GM21737 (cell line): ENCODE measurements around the gene PAPPA2.
"Not testable (repeated sequence)": the region's sequence is repeated elsewhere in the genome, so short reads cannot be mapped to it uniquely, and the experiment has no call there.

ENCODE experiments used
- ATAC-seq: cut with Tn5 transposase; IDR thresholded peaks from one replicate; pipeline ENCODE4 v1.9.1; 2021; ENCODE audit warnings: mild to moderate bottlenecking, moderate library complexity; ENCODE audit not compliant: unreplicated experiment

Gene PAPPA2

GRCh38 chr1:176551146-176551545 is 88.2 kb downstream of the PAPPA2 start:
- ATAC-seq = no peak

- no peak for ATAC-seq
Observed at GRCh38 chr1:176552217-176552991, 89.4 kb downstream of the PAPPA2 start.

GRCh38 chr1:176552999-176553398 is 90.0 kb downstream of the PAPPA2 start:
- no peak for ATAC-seq

- no peak for ATAC-seq
Observed at GRCh38 chr1:176556288-176556687, 93.3 kb downstream of the PAPPA2 start.

- ATAC-seq = no peak
Observed at GRCh38 chr1:176557543-176558258, 94.7 kb downstream of the PAPPA2 start.

GRCh38 chr1:176558561-176558960 is 95.6 kb downstream of the PAPPA2 start:
- no peak for ATAC-seq

- ATAC-seq = no peak
Observed at GRCh38 chr1:176559474-176559873, 96.5 kb downstream of the PAPPA2 start.

- ATAC-seq = no peak
Observed at GRCh38 chr1:176559878-176560277, 96.9 kb downstream of the PAPPA2 start.

GRCh38 chr1:176560681-176561080 is 97.7 kb downstream of the PAPPA2 start:
- no peak for ATAC-seq

GRCh38 chr1:176561761-176562160 is 98.8 kb downstream of the PAPPA2 start:
- not testable (repeated sequence) for ATAC-seq

- ATAC-seq = no peak
Observed at GRCh38 chr1:176566004-176566975, 103.3 kb downstream of the PAPPA2 start.

GRCh38 chr1:176567190-176567794 is 104.3 kb downstream of the PAPPA2 start:
- ATAC-seq = no peak

GRCh38 chr1:176568185-176568584 is 105.2 kb downstream of the PAPPA2 start:
- no peak for ATAC-seq

GRCh38 chr1:176574756-176575155 is 111.8 kb downstream of the PAPPA2 start:
- ATAC-seq = no peak

- ATAC-seq = no peak
Observed at GRCh38 chr1:176575991-176576390, 113.0 kb downstream of the PAPPA2 start.

GRCh38 chr1:176576670-176577069 is 113.7 kb downstream of the PAPPA2 start:
- no peak for ATAC-seq

GRCh38 chr1:176577646-176578197 is 114.7 kb downstream of the PAPPA2 start:
- ATAC-seq = no peak

GRCh38 chr1:176579087-176579486 is 116.1 kb downstream of the PAPPA2 start:
- ATAC-seq = no peak

- ATAC-seq = no peak
Observed at GRCh38 chr1:176595217-176595616, 132.2 kb downstream of the PAPPA2 start.

- ATAC-seq = no peak
Observed at GRCh38 chr1:176601348-176601747, 138.4 kb downstream of the PAPPA2 start.
